GM18508 (cell line): ENCODE results near the gene RPL12.

Experiments used
- ATAC-seq: cut with Tn5 transposase; IDR thresholded peaks from one replicate; pipeline ENCODE4 v1.9.1; 2021; ENCODE audit warnings: moderate number of reproducible peaks; ENCODE audit not compliant: insufficient read depth, unreplicated experiment

The RPL12 gene

GRCh38 chr9:127450830-127451607 lies at the start of gene RPL12, which contains the start of gene LRSAM1:
Gene RPL12 (minus strand): TSS chr9:127451406. CDS start chr9:127451317, 89 bp downstream.
Gene LRSAM1 (plus strand): TSS chr9:127451510. CDS start chr9:127454528, 3,018 bp downstream.
- ATAC-seq: peak; percentile 43

GRCh38 chr9:127500862-127501261 lies 49.7 kb upstream of the RPL12 start:
- ATAC-seq: no peak

GRCh38 chr9:127500399-127500798 lies 49.2 kb upstream of the RPL12 start:
- ATAC-seq: no peak

GRCh38 chr9:127498298-127498697 lies 47.1 kb upstream of the RPL12 start:
- no peak for ATAC-seq

- ATAC-seq: no peak
Observed at GRCh38 chr9:127497656-127498290, 46.6 kb upstream of the RPL12 start.

GRCh38 chr9:127496974-127497373 lies 45.8 kb upstream of the RPL12 start:
- no peak for ATAC-seq

GRCh38 chr9:127495884-127496555 lies 44.8 kb upstream of the RPL12 start:
- no peak for ATAC-seq

- no peak for ATAC-seq
Observed at GRCh38 chr9:127494304-127494702, 43.1 kb upstream of the RPL12 start.

GRCh38 chr9:127493592-127494303 lies 42.5 kb upstream of the RPL12 start:
- no peak for ATAC-seq

- no peak for ATAC-seq
Observed at GRCh38 chr9:127492616-127493015, 41.4 kb upstream of the RPL12 start.

- ATAC-seq: no peak
Observed at GRCh38 chr9:127491516-127491915, 40.3 kb upstream of the RPL12 start.

- ATAC-seq: no peak
Observed at GRCh38 chr9:127490535-127491230, 39.5 kb upstream of the RPL12 start.

GRCh38 chr9:127489471-127490115 lies 38.4 kb upstream of the RPL12 start:
- no peak for ATAC-seq

GRCh38 chr9:127488946-127489345 lies 37.7 kb upstream of the RPL12 start:
- ATAC-seq: no peak

GRCh38 chr9:127485995-127486394 lies 34.8 kb upstream of the RPL12 start:
- no peak for ATAC-seq

GRCh38 chr9:127482662-127483061 lies 31.5 kb upstream of the RPL12 start:
- no peak for ATAC-seq

- ATAC-seq: no peak
Observed at GRCh38 chr9:127479507-127480081, 28.4 kb upstream of the RPL12 start.

- ATAC-seq: no peak
Observed at GRCh38 chr9:127474592-127474991, 23.4 kb upstream of the RPL12 start.

- no peak for ATAC-seq
Observed at GRCh38 chr9:127473932-127474331, 22.7 kb upstream of the RPL12 start.
